GM12892 (cell line): ENCODE results near the gene ZGPAT.
"Not testable (repeated sequence)": the region's sequence is repeated elsewhere in the genome, so short reads cannot be mapped to it uniquely, and the experiment has no call there.

ENCODE experiments used
- DNase-seq: peaks from one replicate; pipeline ENCODE4 v3.0.0; 2011; ENCODE audit not compliant: insufficient read length
- FAIRE-seq: peaks from 2 replicates; lab custom pipeline; 2011; peaks lifted over from hg19 to GRCh38; lab: Jason Lieb, UNC
- POLR2A ChIP-seq: IDR thresholded peaks from 2 replicates; pipeline ENCODE4 v1.6.1; 2011; ENCODE audit warnings: low read depth, low read length, control low read depth
- POLR2AphosphoS5 ChIP-seq: IDR thresholded peaks from 2 replicates; pipeline ENCODE4 v1.6.1; 2011; ENCODE audit warnings: low read depth, low read length, control low read depth
- TAF1 ChIP-seq: IDR thresholded peaks from 2 replicates; pipeline ENCODE4 v1.6.1; 2011; ENCODE audit warnings: low read depth, mild to moderate bottlenecking, control low read depth, low read length, borderline replicate concordance

ZGPAT gene

DNA sequence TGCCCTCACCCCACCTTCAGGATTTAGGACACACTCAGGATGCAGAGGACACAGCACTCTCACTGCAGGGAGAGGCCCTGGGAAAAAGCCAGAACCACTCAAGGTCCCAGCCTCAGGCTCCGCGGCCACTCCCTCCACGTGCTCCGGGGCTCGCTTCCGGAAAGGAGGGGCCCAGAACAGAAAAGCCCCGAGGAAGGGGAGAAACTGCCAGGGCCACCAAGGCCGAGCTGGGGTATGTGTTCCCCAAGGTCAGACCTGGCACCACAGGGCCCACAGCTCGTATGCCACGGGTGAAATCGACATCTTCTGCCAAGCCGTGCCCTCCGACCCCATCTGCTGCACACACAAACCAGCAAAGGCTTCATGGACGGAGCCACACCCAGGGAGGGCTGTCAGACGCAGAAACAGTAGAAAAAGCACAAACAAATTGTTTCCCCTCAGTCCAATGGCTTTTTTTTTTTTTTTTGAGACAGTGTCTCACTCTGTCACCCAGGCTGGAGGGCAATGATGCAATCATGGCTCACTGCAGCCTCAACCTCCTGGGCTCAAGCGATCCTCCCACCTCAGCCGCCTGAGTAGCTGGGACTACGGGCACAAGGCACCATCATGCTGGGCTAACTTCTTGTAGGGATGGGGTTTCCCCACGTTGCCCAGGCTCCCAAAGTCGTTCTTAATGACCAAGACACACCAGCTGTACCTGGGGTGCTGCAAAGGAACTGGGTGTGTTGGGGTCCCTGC is 65.1 kb downstream of the ZGPAT start:
- TF ChIP-seq POLR2AphosphoS5 (no peak), POLR2A (no peak), TAF1 (no peak)
- no peak for DNase-seq
- FAIRE-seq = no peak

DNA sequence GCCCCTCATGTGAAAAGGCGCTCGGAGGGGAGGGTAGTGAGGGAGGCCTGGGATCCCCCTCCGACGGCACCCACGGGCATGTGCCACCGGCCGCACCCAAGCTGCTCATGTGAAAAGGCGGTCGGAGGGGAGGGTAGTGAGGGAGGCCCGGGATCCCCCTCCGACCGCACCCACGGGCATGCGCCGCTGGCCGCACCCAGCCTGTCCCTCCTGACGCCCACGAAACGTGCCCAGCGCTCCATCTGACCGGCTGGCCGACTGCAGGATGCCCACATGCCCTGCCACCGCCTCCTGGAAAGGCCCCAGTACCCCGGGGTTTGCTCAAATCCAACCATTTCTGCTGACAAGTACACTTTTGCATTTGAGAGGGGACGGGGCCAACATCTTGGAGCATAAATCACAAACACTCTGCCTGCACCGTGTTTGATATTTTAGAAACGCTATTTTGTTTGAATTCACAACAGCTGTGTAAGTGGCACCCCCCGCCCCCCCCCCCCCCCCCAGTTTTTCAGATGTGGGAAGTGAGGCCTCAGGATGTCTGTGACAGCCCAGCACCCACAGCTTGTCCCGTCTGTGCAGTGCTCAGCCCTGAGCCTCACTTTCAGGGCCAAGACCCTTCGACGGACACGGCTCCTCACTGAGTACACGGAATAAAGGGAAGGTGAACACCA is 65.9 kb downstream of the ZGPAT start:
- DNase-seq (no peak), FAIRE-seq (no peak)
- no peak for TF ChIP-seq POLR2AphosphoS5
- no peak for TF ChIP-seq POLR2A
- no peak for TF ChIP-seq TAF1

DNA sequence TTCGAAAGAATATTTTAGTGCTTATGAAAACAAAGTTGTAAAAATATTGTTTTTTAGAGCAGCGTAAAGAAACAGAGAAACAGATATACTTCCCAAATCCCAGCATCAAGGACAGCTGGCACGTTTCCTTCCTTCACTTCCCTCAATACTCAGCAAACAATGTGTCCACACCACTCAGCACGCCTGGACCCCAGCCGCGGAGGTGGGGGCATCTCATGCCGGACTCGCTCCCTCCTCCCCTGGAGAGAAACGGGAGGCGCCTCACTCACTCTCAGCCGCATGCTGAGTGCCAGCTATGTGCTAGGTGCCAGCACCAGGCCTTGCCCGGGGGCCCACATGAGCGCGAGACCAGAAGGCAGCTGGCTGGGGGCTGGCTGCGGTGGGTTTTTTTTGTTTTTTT is 66.5 kb downstream of the ZGPAT start:
- TF ChIP-seq POLR2AphosphoS5 = no peak
- no peak for TF ChIP-seq TAF1
- no peak for FAIRE-seq
- no peak for DNase-seq

DNA sequence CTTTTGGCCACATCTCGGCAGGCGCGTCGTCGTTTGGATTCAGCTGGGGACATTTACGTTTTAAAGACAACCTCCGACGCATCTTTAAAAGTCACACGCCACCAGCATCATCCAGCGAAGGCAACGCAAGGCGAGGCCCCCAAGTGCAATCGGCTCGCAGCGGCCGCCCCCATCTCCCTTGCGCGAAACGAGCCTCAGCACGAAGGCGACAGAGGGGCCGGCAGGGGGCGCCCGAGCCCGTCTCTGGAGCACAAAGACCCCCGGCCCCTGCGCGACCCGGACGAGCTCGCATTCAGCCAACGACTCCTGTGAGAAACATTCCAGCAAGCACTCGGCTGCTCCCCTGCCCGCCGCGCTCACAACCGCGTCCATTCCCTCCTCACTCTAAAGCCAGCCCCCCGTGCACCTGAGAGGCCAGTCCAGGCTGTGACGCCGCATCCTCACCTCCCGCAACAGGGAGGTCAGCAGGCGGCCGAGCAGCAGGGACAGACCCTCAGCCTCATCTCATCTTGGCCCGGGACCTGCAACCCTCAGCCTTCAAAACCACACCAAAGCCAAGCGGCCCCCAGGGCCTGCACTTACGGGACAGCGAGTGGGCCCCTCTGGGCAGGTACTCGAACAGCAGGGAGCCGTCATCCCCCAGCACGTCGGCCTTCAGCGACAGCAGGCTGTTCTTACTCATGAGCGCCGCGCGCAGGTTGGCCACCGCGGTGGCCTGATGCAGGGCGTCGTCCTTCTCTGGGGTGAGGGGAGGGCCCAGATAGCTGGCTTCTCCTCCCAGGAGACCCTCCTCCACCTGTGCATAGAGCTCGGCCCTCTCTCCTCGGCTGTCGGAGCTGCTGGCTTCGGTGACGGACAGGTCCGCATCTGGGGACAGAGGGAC is 67.5 kb downstream of the ZGPAT start:
- DNase-seq (no peak), FAIRE-seq (no peak)
- TF ChIP-seq POLR2A (no peak), TAF1 (no peak), POLR2AphosphoS5 (no peak)

DNA sequence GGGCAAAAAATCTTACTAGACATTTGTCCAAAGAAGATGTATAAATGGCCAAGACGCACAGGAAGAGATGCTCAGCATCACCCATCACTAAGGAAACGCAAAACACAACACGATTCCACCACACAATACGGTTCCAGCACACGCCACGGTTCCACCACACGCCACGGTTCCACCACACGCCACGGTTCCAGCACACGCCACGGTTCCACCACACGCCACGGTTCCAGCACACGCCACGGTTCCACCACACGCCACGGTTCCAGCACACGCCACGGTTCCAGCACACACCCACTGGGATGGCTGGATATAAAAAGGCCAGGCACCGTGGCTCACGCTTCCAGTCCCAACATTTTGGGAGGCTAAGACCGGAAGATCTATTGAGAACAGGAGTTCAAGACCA is 69.0 kb downstream of the ZGPAT start:
- FAIRE-seq, DNase-seq: not testable (repeated sequence)

DNA sequence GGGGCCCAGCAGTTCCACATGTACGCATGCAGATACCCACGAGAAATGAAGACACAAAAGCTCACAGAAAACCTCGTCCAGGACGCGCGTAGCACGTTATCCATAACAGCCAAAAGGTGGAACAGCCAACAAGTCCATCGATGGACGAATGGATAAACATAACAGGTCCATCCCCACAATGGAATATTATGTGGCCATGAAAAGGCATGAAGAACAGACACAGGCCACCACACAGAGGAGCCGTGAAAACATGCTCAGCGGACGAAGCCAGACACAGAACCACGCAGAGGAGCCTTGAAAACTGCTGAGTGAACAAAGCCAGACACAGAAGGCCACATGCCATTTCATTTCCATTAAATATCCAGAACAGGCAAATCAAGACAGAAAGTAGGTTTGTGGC is 69.8 kb downstream of the ZGPAT start:
- no peak for DNase-seq
- TF ChIP-seq POLR2AphosphoS5 = no peak
- no peak for TF ChIP-seq TAF1
- TF ChIP-seq POLR2A = no peak
- FAIRE-seq = no peak

DNA sequence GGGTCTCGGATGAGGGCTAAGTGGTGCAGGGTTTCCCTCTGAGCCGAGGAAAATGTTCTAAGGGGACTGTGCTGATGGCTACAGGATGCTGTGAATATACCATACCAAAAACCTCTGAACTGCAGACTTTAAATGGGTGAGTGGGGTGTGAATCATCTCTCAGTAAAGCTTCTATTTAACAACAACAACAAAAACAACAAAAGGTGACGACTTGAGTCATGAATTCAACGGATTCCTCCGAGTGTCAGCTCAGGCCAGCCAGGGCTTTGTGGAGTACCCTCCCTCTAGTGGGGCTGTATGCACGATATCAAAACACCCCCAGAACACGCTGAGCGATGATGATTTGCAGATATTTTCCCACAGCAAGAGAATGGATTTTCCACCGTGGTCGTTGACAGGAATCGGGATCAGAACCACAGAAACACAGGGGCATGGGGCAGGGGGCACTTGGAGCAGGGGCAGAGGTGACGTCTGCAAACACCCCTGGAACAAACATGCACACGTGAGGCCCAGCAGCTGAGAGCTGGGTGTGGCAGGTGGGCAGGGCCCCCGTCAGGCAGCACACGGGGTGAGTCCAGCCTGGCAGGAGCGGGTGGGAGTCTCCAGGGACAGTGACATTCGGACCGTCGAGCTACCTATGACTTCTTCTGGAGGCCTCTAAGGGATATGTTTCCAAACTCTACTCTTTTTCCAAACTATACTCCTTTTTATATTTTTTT is 70.4 kb downstream of the ZGPAT start:
- TF ChIP-seq TAF1 = no peak
- no peak for TF ChIP-seq POLR2AphosphoS5
- TF ChIP-seq POLR2A = no peak
- DNase-seq (no peak), FAIRE-seq (no peak)

DNA sequence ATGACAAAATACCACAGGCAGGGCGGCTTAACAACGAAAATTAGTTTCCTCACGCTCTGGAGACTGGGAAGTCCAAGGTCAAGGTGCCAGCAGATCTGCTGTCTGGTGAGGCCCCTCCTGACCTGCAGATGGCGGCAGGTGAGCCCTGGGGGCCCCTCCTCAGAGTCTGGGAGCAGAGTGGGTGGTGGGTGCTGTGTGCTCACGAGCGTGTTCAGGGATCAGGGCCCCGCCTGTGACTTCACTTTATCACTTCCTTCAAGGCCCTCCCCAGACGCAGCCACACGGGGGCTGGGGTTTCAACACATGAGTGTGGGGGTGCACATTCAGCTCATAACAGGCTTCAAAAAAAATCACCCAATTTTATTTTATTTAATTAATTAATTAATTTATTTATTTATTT is 71.0 kb downstream of the ZGPAT start:
- FAIRE-seq (no peak), DNase-seq (no peak)
- TF ChIP-seq POLR2A (no peak), TAF1 (no peak), POLR2AphosphoS5 (no peak)

DNA sequence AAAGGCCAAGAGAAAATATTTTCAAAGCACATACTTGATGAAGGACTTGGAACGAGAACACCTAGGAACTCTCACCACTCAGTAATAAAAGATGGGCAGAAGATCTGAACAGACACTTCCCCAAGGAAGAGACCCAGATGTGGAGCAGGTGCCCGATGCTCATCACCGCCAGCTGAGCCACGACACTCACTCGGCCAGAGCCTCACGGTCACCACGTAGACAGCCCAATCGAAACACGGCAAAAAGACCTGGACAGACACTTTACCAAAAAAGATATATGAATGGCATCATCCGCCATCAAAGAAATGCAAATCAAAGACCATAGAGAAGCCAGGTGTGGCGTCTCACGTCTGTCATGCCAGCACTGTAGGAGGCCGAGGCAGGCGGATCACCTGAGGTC is 73.3 kb downstream of the ZGPAT start:
- DNase-seq = no peak
- no peak for FAIRE-seq

DNA sequence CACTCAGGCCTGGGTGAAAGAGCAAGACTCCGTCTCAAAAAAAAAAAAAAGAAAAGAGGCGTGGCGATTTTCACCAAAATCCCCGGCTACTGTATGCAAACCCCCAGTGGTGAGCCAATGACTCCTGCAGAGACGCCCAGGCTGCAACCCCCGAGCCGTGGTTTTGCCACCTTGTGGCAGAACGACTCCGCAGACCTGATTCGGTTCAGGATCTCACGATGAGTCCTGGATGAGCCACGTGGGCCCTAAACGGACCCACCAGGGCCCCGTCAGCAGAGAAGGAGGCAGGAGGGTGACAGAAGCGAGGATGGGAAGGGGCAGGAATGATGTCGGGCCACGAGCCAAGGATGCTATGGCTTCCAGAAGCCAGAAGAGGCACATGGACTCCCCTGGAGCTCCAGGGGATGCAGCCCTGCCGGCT is 74.2 kb downstream of the ZGPAT start:
- FAIRE-seq (no peak), DNase-seq (no peak)
- TF ChIP-seq POLR2AphosphoS5 (no peak), TAF1 (no peak), POLR2A (no peak)

More for the DNA sequence above, 73.3 kb downstream of the ZGPAT start:
- TF ChIP-seq TAF1 (no peak), POLR2AphosphoS5 (no peak), POLR2A (no peak)

DNA sequence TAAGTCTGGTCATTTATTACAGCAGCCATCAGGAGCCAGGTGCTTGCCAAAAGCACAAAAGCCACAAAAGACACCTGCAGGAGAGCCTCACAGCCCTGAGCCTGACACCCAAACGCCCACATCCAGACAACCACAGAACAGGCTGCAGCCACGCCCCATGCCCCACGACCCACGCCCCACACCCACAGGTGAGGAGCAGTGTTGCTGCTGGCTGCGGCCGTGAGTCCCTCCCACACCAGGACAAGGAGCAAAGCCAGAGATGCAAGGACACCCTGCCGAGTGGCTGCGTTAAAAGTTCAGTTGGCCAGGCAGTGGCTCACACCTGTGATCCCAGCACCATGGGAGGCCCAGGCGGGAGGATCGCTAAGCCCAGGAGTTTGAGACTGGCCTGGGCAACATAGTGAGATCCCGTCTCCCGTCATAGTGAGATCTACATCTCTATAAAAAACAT is 74.7 kb downstream of the ZGPAT start:
- no peak for TF ChIP-seq TAF1
- no peak for TF ChIP-seq POLR2A
- TF ChIP-seq POLR2AphosphoS5 = no peak
- no peak for DNase-seq
- FAIRE-seq = no peak

DNA sequence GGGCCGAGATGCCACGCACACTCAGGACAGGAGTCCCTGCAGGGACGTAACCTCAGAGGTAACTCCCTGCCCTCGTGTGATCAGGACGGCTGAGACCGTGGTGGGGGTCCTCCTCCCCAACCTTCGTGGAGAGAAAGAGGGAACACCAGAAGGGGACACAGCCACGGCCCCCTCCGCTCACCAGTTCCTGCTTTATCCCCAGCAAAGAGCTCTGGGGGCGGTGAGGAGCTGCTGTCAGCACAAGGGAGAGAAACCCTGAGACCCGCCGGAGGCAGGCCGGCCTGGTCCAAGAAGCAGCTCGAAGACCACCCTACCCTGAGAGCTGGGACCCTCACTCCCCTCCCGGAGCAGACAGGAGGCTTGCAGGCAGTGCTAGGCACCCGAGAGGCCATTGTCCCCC is 76.1 kb downstream of the ZGPAT start:
- TF ChIP-seq TAF1 (no peak), POLR2A (no peak), POLR2AphosphoS5 (no peak)
- DNase-seq = no peak
- no peak for FAIRE-seq
